H1 (cell line): ENCODE measurements around the gene ABCC9. TPM values are rescaled to one million over a fixed set of nuclear protein-coding genes. Genes with fewer than 3 reads are reported as not detected.

Experiments
- CTCF ChIA-PET: fragments of 300-600 bp; sonication (Branson Sonifier 250); formaldehyde crosslinking; loops from one replicate; lab custom pipeline; 2021; ENCODE audit not compliant: partially characterized antibody; lab: Charles Lee
- POLR2A ChIA-PET: fragments of 300-600 bp; sonication (Branson Sonifier 250); formaldehyde crosslinking; loops from one replicate; lab custom pipeline; 2021; ENCODE audit warnings: inconsistent platforms; ENCODE audit not compliant: partially characterized antibody; lab: Charles Lee
- DNase-seq, 2 experiments: peaks; one replicate each; pipeline versions ENCODE4 v3.0.0 to v3.0.0-alpha.2; 2010 to 2022; ENCODE audit warnings: low spot score in 2 of 2, low read depth in 1 of 2, mixed read lengths in 1 of 2
- FAIRE-seq: peaks from 2 replicates; lab custom pipeline; 2011; peaks lifted over from hg19 to GRCh38; lab: Jason Lieb, UNC
- H2AFZ ChIP-seq: 2 replicates; pipeline ENCODE4 v1.8.1; 2012; ENCODE audit warnings: low read length, inconsistent platforms
- H2AK5ac ChIP-seq: 2 replicates; pipeline ENCODE4 v1.6.1; 2013; ENCODE audit warnings: low read depth, low read length
- H2BK120ac ChIP-seq: replicated peaks from 2 replicates; pipeline ENCODE3; 2013; ENCODE audit warnings: low read depth, low read length, inconsistent platforms
- H2BK12ac ChIP-seq: 2 replicates; pipeline ENCODE4 v1.6.1; 2013; ENCODE audit warnings: low read depth, low read length
- H2BK15ac ChIP-seq: 2 replicates; pipeline ENCODE4 v1.6.1; 2013; ENCODE audit warnings: low read length
- H2BK20ac ChIP-seq: 2 replicates; pipeline ENCODE4 v1.6.1; 2013; ENCODE audit warnings: low read length
- H2BK5ac ChIP-seq: 2 replicates; pipeline ENCODE4 v1.6.1; 2013; ENCODE audit warnings: low read depth, low read length
- H3K14ac ChIP-seq: 2 replicates; pipeline ENCODE4 v1.6.1; 2013; ENCODE audit warnings: inconsistent platforms; ENCODE audit not compliant: insufficient read length
- H3K18ac ChIP-seq: 2 replicates; pipeline ENCODE4 v1.6.1; 2013; ENCODE audit warnings: low read length; ENCODE audit errors: extremely low read depth
- H3K23ac ChIP-seq: 2 replicates; pipeline ENCODE4 v1.6.1; 2013; ENCODE audit warnings: inconsistent platforms; ENCODE audit not compliant: insufficient read length
- H3K23me2 ChIP-seq: 2 replicates; pipeline ENCODE4 v1.6.1; 2013; ENCODE audit warnings: low read depth, low read length
- H3K27ac ChIP-seq: 2 replicates; pipeline ENCODE4 v1.6.1; 2011; ENCODE audit warnings: low read depth, low read length, inconsistent platforms
- H3K27me3 ChIP-seq, 4 experiments: replicated peaks in 1 of 4; 1 replicate in 1 of 4; 2 replicates in 3 of 4; pipeline versions ENCODE4 v1.6.1 to v1.8.1; 2011 to 2013; ENCODE audit warnings: low read length in 3 of 4, mild to moderate bottlenecking in 3 of 4, inconsistent platforms in 2 of 4, mixed read lengths in 2 of 4, moderate library complexity in 1 of 4; ENCODE audit not compliant: control insufficient read depth in 3 of 4, insufficient read depth in 3 of 4; ENCODE audit errors: extremely low read depth in 1 of 4
- H3K36me3 ChIP-seq, 4 experiments: 2 replicates each; pipeline versions ENCODE4 v1.6.1 to v1.8.1; 2011 to 2013; ENCODE audit warnings: mild to moderate bottlenecking in 4 of 4, low read length in 3 of 4, moderate library complexity in 2 of 4, control low read depth in 1 of 4, inconsistent platforms in 1 of 4; ENCODE audit not compliant: insufficient read depth in 4 of 4, control insufficient read depth in 2 of 4
- H3K4ac ChIP-seq: replicated peaks from 2 replicates; pipeline ENCODE3; 2013; ENCODE audit warnings: low read length, low read depth, mixed read lengths, inconsistent platforms; ENCODE audit not compliant: insufficient read length
- H3K4me1 ChIP-seq, 4 experiments: replicated peaks in 1 of 4; 1 replicate in 1 of 4; 2 replicates in 3 of 4; pipeline versions ENCODE4 v1.6.1 to v1.8.1; 2011 to 2013; ENCODE audit warnings: low read length in 3 of 4, inconsistent platforms in 2 of 4, mixed read lengths in 1 of 4; ENCODE audit not compliant: insufficient read depth in 4 of 4, control insufficient read depth in 3 of 4
- H3K4me2 ChIP-seq, 2 experiments: 2 replicates each; pipeline versions ENCODE4 v1.6.1 to v1.8.1; 2011 to 2013; ENCODE audit warnings: low read depth in 2 of 2, low read length in 2 of 2, control low read depth in 1 of 2, inconsistent platforms in 1 of 2, mild to moderate bottlenecking in 1 of 2; ENCODE audit not compliant: insufficient read depth in 1 of 2
- H3K4me3 ChIP-seq, 4 experiments: fragments of 200-600, 300-600 bp in 1 of 4; sonication (generic), shearing (Covaris generic), sonication (Bioruptor Twin) in 1 of 4; 2 replicates each; pipeline versions ENCODE4 v1.5.1 to v1.8.1; 2011 to 2016; ENCODE audit warnings: low read length in 4 of 4, low read depth in 3 of 4, control low read depth in 2 of 4, inconsistent platforms in 2 of 4, mild to moderate bottlenecking in 2 of 4, mixed read lengths in 1 of 4, moderate library complexity in 1 of 4; ENCODE audit not compliant: insufficient read depth in 2 of 4; ENCODE audit errors: extremely low read depth in 1 of 4
- H3K56ac ChIP-seq: replicated peaks from 2 replicates; pipeline ENCODE3; 2013; ENCODE audit warnings: low read depth, mild to moderate bottlenecking, mixed read lengths, low read length, inconsistent platforms; ENCODE audit not compliant: insufficient read length
- H3K79me1 ChIP-seq: 2 replicates; pipeline ENCODE4 v1.6.1; 2013; ENCODE audit warnings: low read depth, low read length, control low read depth
- H3K79me2 ChIP-seq, 2 experiments: 2 replicates each; pipeline versions ENCODE4 v1.6.1 to v1.8.1; 2012 to 2013; ENCODE audit warnings: low read length in 2 of 2, mild to moderate bottlenecking in 2 of 2, inconsistent platforms in 1 of 2; ENCODE audit not compliant: insufficient read depth in 2 of 2, control insufficient read depth in 1 of 2
- H3K9ac ChIP-seq, 4 experiments: replicated peaks in 1 of 4; 1 replicate in 1 of 4; 2 replicates in 3 of 4; pipeline versions ENCODE4 v1.6.1 to v1.8.1; 2011 to 2013; ENCODE audit warnings: low read depth in 3 of 4, low read length in 3 of 4, control low read depth in 2 of 4, mild to moderate bottlenecking in 2 of 4, moderate library complexity in 2 of 4, inconsistent platforms in 1 of 4; ENCODE audit errors: extremely low read depth in 1 of 4
- H3K9me3 ChIP-seq, 2 experiments: 2 replicates each; pipeline versions ENCODE4 v1.6.1 to v1.8.1; 2012 to 2013; ENCODE audit warnings: mild to moderate bottlenecking in 2 of 2, moderate library complexity in 2 of 2, control low read depth in 1 of 2, inconsistent platforms in 1 of 2, low read depth in 1 of 2, low read length in 1 of 2, mixed read lengths in 1 of 2; ENCODE audit not compliant: insufficient read depth in 2 of 2
- H4K20me1 ChIP-seq, 2 experiments: replicated peaks in 1 of 2; 2 replicates each; pipeline versions ENCODE3 to v1.8.1; 2011 to 2013; ENCODE audit warnings: inconsistent platforms in 2 of 2, low read length in 2 of 2, mild to moderate bottlenecking in 1 of 2; ENCODE audit not compliant: insufficient read depth in 2 of 2, control insufficient read depth in 1 of 2
- H4K5ac ChIP-seq: 2 replicates; pipeline ENCODE4 v1.6.1; 2013; ENCODE audit warnings: low read length, low read depth, mixed read lengths, inconsistent platforms; ENCODE audit not compliant: insufficient read length
- H4K8ac ChIP-seq: 2 replicates; pipeline ENCODE4 v1.8.0; 2013; ENCODE audit warnings: mild to moderate bottlenecking, moderate library complexity, low read length, inconsistent platforms; ENCODE audit not compliant: insufficient read depth; ENCODE audit errors: extremely low read depth
- H4K91ac ChIP-seq: replicated peaks from 2 replicates; pipeline ENCODE3; 2013; ENCODE audit warnings: low read length, mixed read lengths, inconsistent platforms; ENCODE audit not compliant: insufficient read length
- RAD21 ChIP-seq, 2 experiments: IDR thresholded peaks in 1 of 2; conservative IDR thresholded peaks in 1 of 2; 2 replicates each; pipeline ENCODE4 v1.6.1; 2011; ENCODE audit warnings: low read depth in 2 of 2, low read length in 2 of 2, improper control_type of control experiment in 1 of 2, inconsistent platforms in 1 of 2, mild to moderate bottlenecking in 1 of 2, moderate library complexity in 1 of 2
- RXRA ChIP-seq: IDR thresholded peaks from 2 replicates; pipeline ENCODE4 v1.6.1; 2011; ENCODE audit warnings: low read depth, mild to moderate bottlenecking, low read length, moderate library complexity; ENCODE audit not compliant: insufficient read depth
- WGBS, 2 experiments: shearing (Covaris generic) in 1 of 2; methylation state at CpG; one replicate each; pipeline versions ENCODE4 v1.1.6 to v1.1.7; 2013 to 2015; ENCODE audit warnings: low lambda C conversion rate in 2 of 2, mixed read lengths in 2 of 2, inconsistent platforms in 1 of 2, low coverage in 1 of 2, missing lambda C conversion rate in 1 of 2; ENCODE audit not compliant: insufficient replicate concordance in 2 of 2, insufficient coverage in 1 of 2, insufficient read length in 1 of 2; ENCODE audit errors: extremely low coverage in 1 of 2, missing lambda C conversion rate in 1 of 2; 5-methylcytosine and 5-hydroxymethylcytosine counted together
- polyA plus RNA-seq, 7 experiments: library from polyadenylated mRNA; depleted of rRNA in 3 of 7; stranded (reverse) in 5 of 7; unstranded in 2 of 7; fragments of >200 nt in 5 of 7; fragments of 200-250 nt in 2 of 7; gene quantifications; 1 replicate in 5 of 7; 2 replicates in 1 of 7; 4 replicates in 1 of 7; pipeline versions ENCODE4 v1.2.1 to v1.2.3, GENCODE V29; 2011 to 2013; ENCODE audit warnings: missing spikeins in 2 of 7, mixed read lengths in 2 of 7
- total RNA-seq: library from RNA; stranded (reverse); fragmentation: NEBNext Ultra II Directional; extraction: Animal tissue kit (Norgen Biotek cat#: 25700); gene quantifications from 2 replicates; pipeline ENCODE4 v1.2.1, GENCODE V29; 2021

ABCC9 gene
- total and polyA plus RNA-seq, 2 of the 8 experiments (the other 6 are each of a cell fraction or from before 2014, with no cell fraction given): under 0.01 TPM; not detected in 1

- TF ChIP-seq RAD21 (IDR thresholded peaks at IDR 0.05 in 1 of 2, conservative IDR thresholded peaks at IDR 0.05 in 1 of 2; ENCODE audit: low read depth in 2 of 2, low read length in 2 of 2) (0 out of 4 replicates have a peak, but pooled peaks of 1 of the 2 experiments have one; percentile 9), RXRA (no peak)
- Histone ChIP-seq H3K9me3 (no peaks in the 10 kb centered on the region), H3K4ac (no peak overlapping the region), H3K79me1 (no peaks in the 10 kb centered on the region), H2BK120ac (no peak overlapping the region), H3K4me2 (no peak overlapping the region), H2BK5ac (no peak overlapping the region), H3K4me1 (no peaks in the 10 kb centered on the region), H3K9ac (no peak overlapping the region), H3K27me3 (no peaks in the 10 kb centered on the region), H4K8ac (no peak overlapping the region), H2BK12ac (no peak overlapping the region), H4K20me1 (no peaks in the 10 kb centered on the region), H3K18ac (no peak overlapping the region), H4K5ac (no peak overlapping the region), H2AFZ (no peak overlapping the region), H2BK20ac (no peak overlapping the region), H3K23me2 (no peaks in the 10 kb centered on the region), H3K79me2 (no peaks in the 10 kb centered on the region), H3K27ac (no peak overlapping the region), H2BK15ac (no peak overlapping the region), H3K36me3 (no peaks in the 10 kb centered on the region), H3K14ac (no peak overlapping the region), H3K23ac (no peak overlapping the region), H3K4me3 (no peak overlapping the region), H4K91ac (no peak overlapping the region), H3K56ac (no peak overlapping the region), H2AK5ac (no peak overlapping the region)
- 93% methylated on average over 8 of the region's 8 CpGs; no CpG with 5 or more reads in 1 of the 2 experiments for WGBS, 2 experiments
- DNase-seq: peak in 1 of 2 experiments; percentile 43
- CTCF ChIA-PET: no interaction called here
- FAIRE-seq: no peak
- POLR2A ChIA-PET: no interaction called here
Observed at GRCh38 chr12:21823581-21823980, 117.6 kb downstream of the ABCC9 start.
